Fibroblast of mammary gland (primary cell): ENCODE data around the gene COPZ1.

Source experiments
- DNase-seq: peaks from one replicate; pipeline ENCODE4 v3.0.0-alpha.2; 2010; ENCODE audit warnings: low read depth
- H3K4me3 ChIP-seq: 2 replicates; pipeline ENCODE4 v1.5.1; 2011; ENCODE audit warnings: low read depth, mild to moderate bottlenecking, low read length, moderate library complexity; ENCODE audit not compliant: control insufficient read depth
- TF ChIP-seq, protein P1 (sequence below): conservative IDR thresholded peaks from 2 replicates; pipeline ENCODE4 v1.5.1; 2011; ENCODE audit warnings: low read depth, low read length, inconsistent platforms; ENCODE audit not compliant: control insufficient read depth, insufficient read depth

Gene COPZ1

DNA sequence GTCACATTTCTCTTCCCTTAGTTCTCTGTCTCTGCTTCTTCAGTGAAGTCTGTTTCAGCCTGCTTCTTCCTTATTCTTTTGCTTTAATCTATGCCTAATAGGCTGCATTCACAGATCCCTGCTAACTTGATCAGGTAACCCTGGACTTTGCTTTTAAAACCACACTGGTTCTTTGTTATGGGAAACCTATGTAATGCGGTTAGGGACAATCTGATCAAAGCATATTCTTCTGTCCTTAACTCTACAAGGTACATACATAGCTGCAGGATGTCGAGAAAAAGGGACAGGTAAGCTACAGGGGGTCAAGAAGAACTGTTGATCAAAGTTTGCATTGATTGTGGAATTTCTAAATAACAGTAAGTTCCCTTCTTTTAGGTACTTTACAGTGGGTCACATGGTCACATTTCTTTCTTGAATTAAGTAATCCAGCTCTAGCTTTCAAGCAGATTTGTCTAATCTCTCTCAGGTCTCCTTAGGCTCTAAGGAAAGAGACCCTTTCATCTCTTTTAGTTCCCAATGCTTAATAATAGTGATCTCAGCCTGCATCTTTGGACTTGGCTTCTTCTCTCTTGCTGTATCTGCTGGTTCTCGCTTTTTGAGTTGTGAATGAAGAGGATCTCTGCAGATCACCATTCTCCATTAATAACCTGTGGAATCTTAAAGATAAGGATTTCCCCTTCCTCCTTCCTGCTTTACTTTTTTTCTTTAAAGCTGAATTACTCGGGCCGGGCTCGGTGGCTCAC lies 3.8 kb downstream of the COPZ1 start:
- H3K4me3 ChIP-seq, result no peak overlapping the region
- TF ChIP-seq, protein P1, sequence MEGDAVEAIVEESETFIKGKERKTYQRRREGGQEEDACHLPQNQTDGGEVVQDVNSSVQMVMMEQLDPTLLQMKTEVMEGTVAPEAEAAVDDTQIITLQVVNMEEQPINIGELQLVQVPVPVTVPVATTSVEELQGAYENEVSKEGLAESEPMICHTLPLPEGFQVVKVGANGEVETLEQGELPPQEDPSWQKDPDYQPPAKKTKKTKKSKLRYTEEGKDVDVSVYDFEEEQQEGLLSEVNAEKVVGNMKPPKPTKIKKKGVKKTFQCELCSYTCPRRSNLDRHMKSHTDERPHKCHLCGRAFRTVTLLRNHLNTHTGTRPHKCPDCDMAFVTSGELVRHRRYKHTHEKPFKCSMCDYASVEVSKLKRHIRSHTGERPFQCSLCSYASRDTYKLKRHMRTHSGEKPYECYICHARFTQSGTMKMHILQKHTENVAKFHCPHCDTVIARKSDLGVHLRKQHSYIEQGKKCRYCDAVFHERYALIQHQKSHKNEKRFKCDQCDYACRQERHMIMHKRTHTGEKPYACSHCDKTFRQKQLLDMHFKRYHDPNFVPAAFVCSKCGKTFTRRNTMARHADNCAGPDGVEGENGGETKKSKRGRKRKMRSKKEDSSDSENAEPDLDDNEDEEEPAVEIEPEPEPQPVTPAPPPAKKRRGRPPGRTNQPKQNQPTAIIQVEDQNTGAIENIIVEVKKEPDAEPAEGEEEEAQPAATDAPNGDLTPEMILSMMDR, result no peak
- DNase-seq, result no peak

DNA sequence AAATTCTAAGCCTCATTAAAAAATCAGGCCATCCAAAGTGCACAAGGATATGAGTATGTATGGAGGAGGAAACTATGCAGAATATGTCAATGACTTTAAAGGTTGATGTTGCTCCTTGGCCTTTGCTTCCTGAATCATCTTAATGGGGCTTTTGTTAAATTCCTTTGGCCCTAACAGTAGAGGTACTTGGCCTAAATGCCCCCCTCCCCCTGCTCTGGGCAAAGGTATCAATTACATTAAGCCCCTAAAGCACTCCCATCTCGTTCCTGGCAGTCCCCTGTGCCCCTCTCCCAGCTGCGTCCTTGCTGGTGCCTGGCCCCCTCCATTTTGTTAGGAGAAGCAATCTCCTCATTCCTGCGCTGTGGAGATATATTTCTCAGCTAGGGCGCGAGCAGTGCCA lies 4.8 kb downstream of the COPZ1 start:
- no peak overlapping the region for H3K4me3 ChIP-seq
- no peak for DNase-seq
- TF ChIP-seq, protein P1, result no peak

DNA sequence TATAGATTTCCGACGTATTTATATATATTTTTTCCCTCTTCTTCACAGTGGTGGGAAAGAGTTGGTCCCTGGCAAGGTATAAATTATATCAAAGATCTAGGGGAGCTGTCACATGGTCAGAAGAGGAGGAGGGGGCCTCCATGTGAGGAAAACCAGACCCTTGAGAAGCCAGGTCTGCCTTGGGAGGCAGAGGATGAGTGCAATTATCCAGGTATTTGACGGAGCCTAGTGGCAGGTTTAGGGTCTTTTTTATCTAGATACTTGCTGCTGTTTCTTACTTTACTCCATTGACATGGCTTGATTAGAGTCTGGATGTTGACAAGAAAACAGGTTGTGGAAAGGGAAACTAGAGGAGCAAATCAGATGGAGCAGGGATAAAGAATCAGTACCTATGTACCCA lies 5.5 kb downstream of the COPZ1 start:
- H3K4me3 ChIP-seq, result no peak overlapping the region
- DNase-seq, result no peak
- TF ChIP-seq, protein P1, result no peak

DNA sequence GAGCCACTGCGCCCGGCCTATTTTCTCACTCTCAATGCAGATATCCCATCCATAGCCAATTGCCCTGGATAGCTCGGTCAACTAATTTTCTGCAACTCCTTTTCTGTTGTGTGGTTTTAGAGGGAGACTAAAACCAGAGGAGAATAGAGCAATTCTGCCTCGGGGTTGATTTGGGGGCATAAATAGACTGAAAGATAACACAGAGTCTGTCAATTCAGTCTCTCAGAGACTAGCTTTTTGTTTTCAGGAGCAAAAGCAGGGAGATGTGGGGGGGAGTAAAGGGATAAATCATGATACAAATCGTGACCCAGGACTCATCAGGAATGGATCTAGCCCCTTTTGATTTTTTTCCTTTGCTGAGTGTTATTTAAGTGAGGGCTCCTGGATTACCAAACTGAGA lies 6.5 kb downstream of the COPZ1 start:
- TF ChIP-seq, protein P1, result no peak
- no peak for DNase-seq
- H3K4me3 ChIP-seq, result no peak overlapping the region

DNA sequence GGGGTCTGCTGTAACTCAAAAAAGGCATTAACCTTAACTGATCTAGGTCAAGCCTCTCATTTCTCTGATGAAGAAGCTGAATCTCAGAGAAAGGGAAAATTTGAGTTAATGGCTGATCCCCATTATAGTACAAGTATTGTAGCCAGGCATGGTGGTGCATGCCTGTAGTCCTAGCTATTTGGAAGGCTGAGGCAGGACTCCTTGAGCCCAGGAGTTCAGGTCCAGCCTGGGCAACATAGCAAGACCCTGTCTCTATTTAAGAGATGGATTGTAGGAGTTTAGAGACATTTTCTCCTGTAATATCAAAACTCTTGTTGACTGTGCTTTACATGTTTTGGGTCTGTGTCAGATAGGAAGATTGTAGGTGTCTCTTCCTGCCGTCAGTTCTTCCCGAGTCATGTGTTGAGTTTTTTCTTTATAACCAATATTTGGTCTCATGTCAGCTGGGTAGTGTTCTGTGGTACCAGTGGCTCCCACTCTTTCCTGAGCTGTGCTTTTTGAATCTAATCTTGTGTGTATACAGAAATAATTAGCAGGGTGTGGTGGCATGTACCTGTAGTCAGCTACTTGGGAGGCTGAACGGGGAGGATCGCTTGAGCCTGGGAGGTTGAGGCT lies 8.6 kb downstream of the COPZ1 start:
- TF ChIP-seq, protein P1, result no peak
- DNase-seq, result no peak
- no peak overlapping the region for H3K4me3 ChIP-seq

DNA sequence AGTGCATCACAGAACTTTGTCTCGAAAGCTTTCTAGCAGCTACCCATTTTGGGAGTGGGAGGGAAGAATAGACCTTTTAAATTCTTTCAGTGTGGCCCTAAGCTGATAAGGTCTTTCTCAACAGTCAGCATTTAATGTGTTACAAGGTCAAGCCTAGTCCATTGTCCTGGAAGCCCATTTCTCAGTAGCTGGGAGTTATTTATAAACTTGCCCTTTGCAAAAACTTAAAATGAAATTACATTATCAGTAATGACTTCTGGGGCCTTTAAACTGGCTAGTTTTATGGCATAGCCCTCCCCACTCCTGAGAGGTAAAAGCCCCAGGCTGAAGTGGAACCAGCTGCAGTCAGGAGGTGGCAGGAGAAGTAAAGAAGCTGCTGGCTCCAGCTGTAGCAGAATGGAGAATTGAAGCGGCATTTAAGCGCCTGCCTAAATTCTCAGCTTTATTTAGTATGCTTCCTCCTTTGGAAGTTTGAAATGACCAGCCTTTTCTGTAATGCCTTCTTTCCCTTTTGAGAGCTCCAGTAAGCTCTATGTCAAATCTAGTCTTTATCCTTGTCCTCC lies 12.4 kb downstream of the COPZ1 start:
- H3K4me3 ChIP-seq, result no peak overlapping the region
- TF ChIP-seq, protein P1, result no peak
- DNase-seq, result no peak
